ENCODE results near the gene VEPH1.

DNA sequence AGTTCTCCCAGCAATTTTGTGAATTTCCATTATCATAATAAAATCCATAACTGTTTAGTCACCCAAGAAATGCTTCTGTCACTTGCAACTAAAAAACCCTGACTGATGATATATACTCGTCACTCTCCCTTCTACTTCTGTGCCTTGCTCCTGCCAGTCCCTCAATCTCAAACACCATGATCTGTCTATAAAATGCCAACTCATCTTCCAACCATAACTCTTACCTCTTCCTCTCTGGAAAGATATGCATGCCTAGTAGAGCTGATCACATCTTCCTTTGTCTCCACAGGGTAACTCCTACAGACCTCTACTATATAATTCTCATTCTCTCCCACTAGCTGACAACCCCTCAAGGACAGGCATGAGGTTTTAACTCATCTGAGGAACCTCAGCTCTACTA, 5.2 kb upstream of the VEPH1 start:
- TF ChIP-seq GATA2 (IDR thresholded peaks at IDR 0.05; ENCODE audit: low read depth, low read length) (no peak), GATA3 (IDR thresholded peaks at IDR 0.05; ENCODE audit: low read depth, low read length) (no peak)
